ENCODE measurements around the gene PLB1. TPM values are rescaled to one million over a fixed set of nuclear protein-coding genes. Genes with fewer than 3 reads are reported as not detected.

Gene PLB1
- total RNA-seq, 1 donor from 2014 or later = 0.64 TPM

GRCh38 chr2:28564346-28564745 lies 68.5 kb downstream of the PLB1 start:
- Mint-ChIP-seq H3K27ac (no peak overlapping the region), H3K9me3 (no peaks in the 10 kb centered on the region), H3K36me3 (ENCODE audit: low read depth) (peaks cover 2% of the 10 kb centered on the region), H3K27me3 (peaks cover 4% of the 10 kb centered on the region), H3K4me3 (no peak overlapping the region), H3K4me1 (peaks cover 12% of the 10 kb centered on the region)
- no peak for TF ChIP-seq CTCF (IDR thresholded peaks at IDR 0.05)
- POLR2A ChIA-PET = no interaction called here
- CTCF ChIA-PET = interaction anchor here (1.1 kb wide), 1 partner anchor 33 kb away, joined by 3 read pairs; no protein-coding TSS in a partner anchor
- intact Hi-C loops (cut with micrococcal nuclease) = no loop called here
- ATAC-seq (ENCODE audit: low read depth) (no peak), DNase-seq (no peak)

GRCh38 chr2:28565033-28565432 lies 69.2 kb downstream of the PLB1 start:
- POLR2A ChIA-PET = no interaction called here
- H3K4me3 Mint-ChIP-seq = no peak overlapping the region
- no peak for TF ChIP-seq CTCF (IDR thresholded peaks at IDR 0.05)

GRCh38 chr2:28565720-28566295 lies 69.9 kb downstream of the PLB1 start:
- ATAC-seq (ENCODE audit: low read depth) (no peak), DNase-seq (no peak)
- POLR2A ChIA-PET = interaction anchor here (2.0 kb wide), 1 partner anchor 186 kb away, joined by 8 read pairs; the partner anchor contains the start of gene PPP1CB
- Mint-ChIP-seq H3K4me1 (peaks cover 12% of the 10 kb centered on the region), H3K27ac (no peak overlapping the region), H3K27me3 (peaks cover 8% of the 10 kb centered on the region), H3K36me3 (ENCODE audit: low read depth) (peaks cover 2% of the 10 kb centered on the region), H3K4me3 (peak overlapping the region; percentile 32), H3K9me3 (peaks cover 1% of the 10 kb centered on the region)
- intact Hi-C loops (cut with micrococcal nuclease) = loop anchor here (1.0 to 5.0 kb wide), 5 partner anchors 28 to 1506 kb away; partner anchors contain the start of gene WDR43
- CTCF ChIA-PET = interaction anchor here (0.7 to 2.8 kb wide), 4 partner anchors 29 to 253 kb away, joined by 3 to 21 read pairs (median 3); no protein-coding TSS in a partner anchor
- no peak for TF ChIP-seq CTCF (IDR thresholded peaks at IDR 0.05)

More at GRCh38 chr2:28565033-28565432, 69.2 kb downstream of the PLB1 start:
- Mint-ChIP-seq H3K27ac (no peak overlapping the region), H3K36me3 (ENCODE audit: low read depth) (peaks cover 2% of the 10 kb centered on the region), H3K9me3 (no peaks in the 10 kb centered on the region), H3K27me3 (peaks cover 5% of the 10 kb centered on the region), H3K4me1 (peaks cover 12% of the 10 kb centered on the region)
- CTCF ChIA-PET = interaction anchor here (1.1 kb wide), 1 partner anchor 32 kb away, joined by 3 read pairs; no protein-coding TSS in a partner anchor
- intact Hi-C loops (cut with micrococcal nuclease) = loop anchor here (5.0 kb wide), 2 partner anchors 863 to 1507 kb away; no protein-coding TSS in a partner anchor
- DNase-seq (no peak), ATAC-seq (ENCODE audit: low read depth) (no peak)

- POLR2A ChIA-PET = interaction anchor here (0.6 to 2.0 kb wide), 6 partner anchors 28 to 984 kb away, joined by 4 to 8 read pairs (median 5); partner anchors contain the start of genes PPP1CB, WDR43 and ZNF512
- H3K4me1 Mint-ChIP-seq = peaks cover 12% of the 10 kb centered on the region
- peaks cover 2% of the 10 kb centered on the region for H3K9me3 Mint-ChIP-seq
- intact Hi-C loops (cut with micrococcal nuclease) = loop anchor here (1.0 to 5.0 kb wide), 6 partner anchors 28 to 1506 kb away; partner anchors contain the start of genes PPP1CB and WDR43
- peak; percentile 23 for TF ChIP-seq CTCF (IDR thresholded peaks at IDR 0.05)
- DNase-seq = peak; percentile 85
- peak overlapping the region; percentile 76 for H3K27ac Mint-ChIP-seq
- peaks cover 2% of the 10 kb centered on the region for H3K36me3 Mint-ChIP-seq (ENCODE audit: low read depth)
- peak overlapping the region; percentile 93 for H3K4me3 Mint-ChIP-seq
- CTCF ChIA-PET = interaction anchor here (0.6 to 2.8 kb wide), 5 partner anchors 28 to 268 kb away, joined by 3 to 21 read pairs (median 3); no protein-coding TSS in a partner anchor
- ATAC-seq (ENCODE audit: low read depth) = peak; percentile 99
- peaks cover 8% of the 10 kb centered on the region for H3K27me3 Mint-ChIP-seq
These were observed 70.7 kb downstream of the PLB1 start for GRCh38 chr2:28566521-28567041.

- ATAC-seq (ENCODE audit: low read depth) (peak; percentile 20), DNase-seq (peak; percentile 22)
- Mint-ChIP-seq H3K4me1 (peaks cover 12% of the 10 kb centered on the region), H3K27ac (peak overlapping the region; percentile 76), H3K27me3 (peaks cover 12% of the 10 kb centered on the region), H3K4me3 (peak overlapping the region; percentile 93), H3K36me3 (ENCODE audit: low read depth) (peaks cover 2% of the 10 kb centered on the region), H3K9me3 (peaks cover 2% of the 10 kb centered on the region)
- ChIA-PET CTCF (interaction anchor here (0.6 to 2.8 kb wide), 3 partner anchors 27 to 267 kb away, joined by 3 to 21 read pairs (median 3); no protein-coding TSS in a partner anchor), POLR2A (interaction anchor here (0.6 to 2.0 kb wide), 6 partner anchors 27 to 984 kb away, joined by 4 to 8 read pairs (median 5); partner anchors contain the start of genes PPP1CB, WDR43 and ZNF512)
- intact Hi-C loops (cut with micrococcal nuclease) = loop anchor here (1.0 to 5.0 kb wide), 3 partner anchors 184 to 1505 kb away; partner anchors contain the start of gene PPP1CB
- TF ChIP-seq CTCF (IDR thresholded peaks at IDR 0.05) = no peak
These were observed 71.2 kb downstream of the PLB1 start for GRCh38 chr2:28567061-28567471.
